Hepatocyte (in vitro differentiated cells): ENCODE measurements around the gene C4orf54.

Source experiments
- CTCF ChIP-seq: fragments of 200-600 bp; sonication (generic); IDR thresholded peaks from 2 replicates; pipeline ENCODE4 v1.5.1; 2016; ENCODE audit warnings: antibody characterized with exemption, mild to moderate bottlenecking; ENCODE audit not compliant: poor library complexity
- EZH2 ChIP-seq: fragments of 200-600 bp; sonication (generic); IDR thresholded peaks from 2 replicates; pipeline ENCODE4 v1.6.1; 2016; ENCODE audit warnings: antibody characterized with exemption, mild to moderate bottlenecking, borderline replicate concordance
- EZH2phosphoT487 ChIP-seq: fragments of 200-600 bp; sonication (generic); IDR thresholded peaks from one replicate; pipeline ENCODE4 v1.6.1; 2018; ENCODE audit warnings: antibody characterized with exemption, mild to moderate bottlenecking, low read depth, moderate library complexity; ENCODE audit not compliant: unreplicated experiment, severe bottlenecking

GRCh38 chr4:99668472-99668871 lies 10.8 kb upstream of the C4orf54 start:
- TF ChIP-seq CTCF (no peak), EZH2phosphoT487 (no peak), EZH2 (no peak)
